Lower leg skin (tissue), 3 donors: ENCODE data around the gene DDB1.

Experiments used
- CTCF ChIP-seq, 3 donors: fragments of 450-650 bp; IDR thresholded peaks; one replicate each; pipeline ENCODE4 v1.5.1; 2016; ENCODE audit warnings: antibody characterized with exemption in 3 of 3, mild to moderate bottlenecking in 3 of 3, moderate library complexity in 2 of 3
- POLR2A ChIP-seq, 2 donors: fragments of 450-650 bp; IDR thresholded peaks; one replicate each; pipeline ENCODE4 v1.6.1; 2016 to 2017; ENCODE audit warnings: antibody characterized with exemption in 2 of 2, mild to moderate bottlenecking in 1 of 2, moderate library complexity in 1 of 2

DNA sequence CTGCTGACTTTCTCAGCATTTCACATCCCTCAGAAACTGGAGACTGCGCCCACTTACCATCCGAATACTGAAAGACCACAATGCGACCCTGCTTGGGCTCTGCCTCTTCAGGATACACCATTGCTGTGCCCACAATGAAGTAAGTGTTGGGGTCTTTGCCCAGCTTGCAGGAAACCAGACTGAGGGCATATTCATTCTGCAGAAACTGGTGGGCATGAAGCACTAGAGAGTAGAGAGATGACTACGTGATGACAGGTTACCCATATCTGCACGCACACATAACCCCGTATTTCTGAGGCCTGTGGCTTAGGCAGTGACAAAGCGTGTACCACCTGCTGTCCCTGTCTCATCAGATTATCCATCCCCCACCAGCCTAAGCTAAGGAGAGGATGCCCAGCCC is 23.2 kb downstream of the DDB1 start:
- TF ChIP-seq CTCF (IDR thresholded peaks at IDR 0.05) = no peak
- TF ChIP-seq POLR2A (IDR thresholded peaks at IDR 0.05) = no peak
